Measurements from ENCODE around the gene KHDRBS2.
"Not testable (repeated sequence)": the region's sequence is repeated elsewhere in the genome, so short reads cannot be mapped to it uniquely, and the experiment has no call there.

The KHDRBS2 gene

GRCh38 chr6:61868507-61869080 is 417.4 kb downstream of the KHDRBS2 start:
- DNase-seq = no peak

- no peak for DNase-seq
Observed at GRCh38 chr6:61867635-61868034, 418.4 kb downstream of the KHDRBS2 start.

GRCh38 chr6:61857541-61857940 is 428.5 kb downstream of the KHDRBS2 start:
- no peak for DNase-seq

- DNase-seq = no peak
Observed at GRCh38 chr6:61841958-61842357, 444.1 kb downstream of the KHDRBS2 start.

- no peak for DNase-seq
Observed at GRCh38 chr6:61835237-61835636, 450.8 kb downstream of the KHDRBS2 start.

GRCh38 chr6:61833176-61833755 is 452.8 kb downstream of the KHDRBS2 start:
- no peak for DNase-seq

- DNase-seq = no peak
Observed at GRCh38 chr6:61817716-61818115, 468.3 kb downstream of the KHDRBS2 start.

GRCh38 chr6:61810047-61810446 is 476.0 kb downstream of the KHDRBS2 start:
- DNase-seq = no peak

GRCh38 chr6:61809004-61809595 is 476.9 kb downstream of the KHDRBS2 start:
- DNase-seq = peak in 3 of 51 donors; percentile 0 to 40 (median 15)

- DNase-seq = no peak
Observed at GRCh38 chr6:61787998-61788397, 498.0 kb downstream of the KHDRBS2 start.

GRCh38 chr6:61769446-61769845 is 516.6 kb downstream of the KHDRBS2 start:
- not testable (repeated sequence) for DNase-seq

GRCh38 chr6:61755739-61756138 is 530.3 kb downstream of the KHDRBS2 start:
- DNase-seq = no peak

- DNase-seq = no peak
Observed at GRCh38 chr6:61751986-61752385, 534.0 kb downstream of the KHDRBS2 start.

GRCh38 chr6:61745994-61746393 is 540.0 kb downstream of the KHDRBS2 start:
- no peak for DNase-seq

GRCh38 chr6:61711849-61712248 is 574.2 kb downstream of the KHDRBS2 start:
- DNase-seq = no peak

GRCh38 chr6:61688165-61688564 is 597.9 kb downstream of the KHDRBS2 start:
- no peak for DNase-seq

- DNase-seq = no peak
Observed at GRCh38 chr6:61682562-61682961, 603.5 kb downstream of the KHDRBS2 start.

GRCh38 chr6:61679625-61680024 is 606.4 kb downstream of the KHDRBS2 start:
- DNase-seq = no peak

- no peak for DNase-seq
Observed at GRCh38 chr6:61675734-61676133, 610.3 kb downstream of the KHDRBS2 start.

- no peak for DNase-seq
Observed at GRCh38 chr6:61649845-61650244, 636.2 kb downstream of the KHDRBS2 start.

- DNase-seq = no peak
Observed at GRCh38 chr6:61640463-61640862, 645.6 kb downstream of the KHDRBS2 start.
